DOHH2 (cell line): ENCODE data around the gene DHCR24.

Source experiments
- EZH2phosphoT487 ChIP-seq: fragments of 200-600 bp; sonication (generic); IDR thresholded peaks from 2 replicates; pipeline ENCODE4 v1.6.1; 2017; ENCODE audit warnings: borderline replicate concordance, mild to moderate bottlenecking, antibody characterized with exemption, low read length, moderate library complexity, mixed read lengths
- TF ChIP-seq, protein P1 (sequence below): fragments of 200-600 bp; sonication (generic); IDR thresholded peaks from one replicate; pipeline ENCODE4 v1.5.1; 2014; ENCODE audit warnings: antibody characterized with exemption, mild to moderate bottlenecking, low read depth, low read length; ENCODE audit not compliant: poor library complexity, severe bottlenecking

DNA sequence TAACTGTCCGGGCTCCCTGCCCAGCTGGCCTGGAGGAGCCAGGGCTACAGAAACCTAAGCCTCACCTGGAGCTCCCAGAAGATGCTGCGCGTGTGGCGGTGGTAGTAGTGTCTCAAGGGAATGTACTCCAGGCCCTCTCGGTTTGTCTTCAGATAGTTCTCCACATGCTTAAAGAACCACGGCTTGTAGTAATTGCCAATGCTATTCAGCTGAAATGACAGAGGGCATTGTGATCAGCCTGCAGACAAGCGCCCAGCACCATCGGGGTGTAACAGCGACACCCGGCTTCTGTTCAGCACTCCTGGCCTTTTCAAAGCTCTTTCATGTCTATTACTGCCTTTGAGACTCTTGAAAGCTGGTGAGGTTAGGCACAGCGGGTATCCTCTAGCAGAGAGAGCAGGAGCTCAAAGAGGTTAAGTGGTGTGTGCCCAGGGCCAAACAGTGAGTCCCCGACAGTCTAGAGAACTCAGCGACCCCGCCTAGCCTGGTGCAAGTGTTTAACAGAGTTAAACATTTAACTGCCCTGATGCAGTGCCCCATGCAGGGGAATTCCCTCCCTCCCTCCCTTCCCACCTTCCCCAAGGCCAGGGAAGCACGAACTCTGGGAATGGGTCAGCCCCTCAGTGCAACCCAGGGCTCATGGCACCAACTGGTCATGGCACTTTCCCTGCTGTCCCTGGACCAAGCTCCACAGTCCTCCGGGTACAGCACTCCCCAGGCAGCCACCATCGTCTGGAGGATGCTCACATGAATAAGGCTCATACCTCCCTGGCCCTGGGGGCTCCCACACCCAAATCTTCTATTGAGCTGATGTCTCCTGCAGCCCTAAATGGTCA is 21.5 kb downstream of the DHCR24 start:
- TF ChIP-seq, protein P1, sequence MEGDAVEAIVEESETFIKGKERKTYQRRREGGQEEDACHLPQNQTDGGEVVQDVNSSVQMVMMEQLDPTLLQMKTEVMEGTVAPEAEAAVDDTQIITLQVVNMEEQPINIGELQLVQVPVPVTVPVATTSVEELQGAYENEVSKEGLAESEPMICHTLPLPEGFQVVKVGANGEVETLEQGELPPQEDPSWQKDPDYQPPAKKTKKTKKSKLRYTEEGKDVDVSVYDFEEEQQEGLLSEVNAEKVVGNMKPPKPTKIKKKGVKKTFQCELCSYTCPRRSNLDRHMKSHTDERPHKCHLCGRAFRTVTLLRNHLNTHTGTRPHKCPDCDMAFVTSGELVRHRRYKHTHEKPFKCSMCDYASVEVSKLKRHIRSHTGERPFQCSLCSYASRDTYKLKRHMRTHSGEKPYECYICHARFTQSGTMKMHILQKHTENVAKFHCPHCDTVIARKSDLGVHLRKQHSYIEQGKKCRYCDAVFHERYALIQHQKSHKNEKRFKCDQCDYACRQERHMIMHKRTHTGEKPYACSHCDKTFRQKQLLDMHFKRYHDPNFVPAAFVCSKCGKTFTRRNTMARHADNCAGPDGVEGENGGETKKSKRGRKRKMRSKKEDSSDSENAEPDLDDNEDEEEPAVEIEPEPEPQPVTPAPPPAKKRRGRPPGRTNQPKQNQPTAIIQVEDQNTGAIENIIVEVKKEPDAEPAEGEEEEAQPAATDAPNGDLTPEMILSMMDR: no peak
- TF ChIP-seq EZH2phosphoT487: no peak
